ENCODE measurements around the gene CCP110. TPM values are rescaled to one million over a fixed set of nuclear protein-coding genes. Genes with fewer than 3 reads are reported as not detected.

Gene CCP110
- total RNA-seq, 1 experiment from 2014 or later: 5.4 TPM

- DNase-seq (no peak), ATAC-seq (no peak)
- Histone ChIP-seq H3K9ac (ENCODE audit: low read length) (no peak overlapping the region), H4K20me1 (ENCODE audit: low read length) (no peaks in the 10 kb centered on the region), H3K79me2 (ENCODE audit: low read length) (no peaks in the 10 kb centered on the region), H3K27ac (ENCODE audit: low read length) (no peak overlapping the region), H3F3A (ENCODE audit: low read length, unreplicated experiment) (no peaks in the 10 kb centered on the region), H2AFZ (ENCODE audit: low read length) (no peak overlapping the region), H3K27me3 (ENCODE audit: low read length) (no peaks in the 10 kb centered on the region), H3K4me1 (ENCODE audit: insufficient read depth, low read length) (no peaks in the 10 kb centered on the region), H3K4me3 (ENCODE audit: low read length) (no peak overlapping the region), H3K4me2 (ENCODE audit: low read length) (no peak overlapping the region), H3K9me3 (ENCODE audit: low read length) (no peaks in the 10 kb centered on the region), H3K9me2 (replicated peaks; ENCODE audit: low read length) (no peaks in the 10 kb centered on the region), H3K36me3 (ENCODE audit: low read depth, low read length) (peaks cover 11% of the 10 kb centered on the region; the same call in 1 of the 2 replicates)
- ChIA-PET POLR2A (ENCODE audit: unreplicated experiment) (no interaction called here), CTCF (no interaction called here)
- no peak for TF ChIP-seq EZH2phosphoT487 (IDR thresholded peaks at IDR 0.05; ENCODE audit: borderline replicate concordance, low read length)
- intact Hi-C loops (cut with micrococcal nuclease): no loop called here
- no TSS peak for BruUV-seq (replicated peaks)
Measured at GRCh38 chr16:19497176-19497575, 26.6 kb upstream of the CCP110 start.

- ChIA-PET POLR2A (ENCODE audit: unreplicated experiment) (no interaction called here), CTCF (no interaction called here)
- no peaks in the 10 kb centered on the region for H3K79me2 ChIP-seq (ENCODE audit: low read length)
- H3K9me2 ChIP-seq (replicated peaks; ENCODE audit: low read length): no peaks in the 10 kb centered on the region
- intact Hi-C loops (cut with micrococcal nuclease): no loop called here
- H3K4me2 ChIP-seq (ENCODE audit: low read length): no peak overlapping the region
- H3K9ac ChIP-seq (ENCODE audit: low read length): no peak overlapping the region
- H3F3A ChIP-seq (ENCODE audit: low read length, unreplicated experiment): no peaks in the 10 kb centered on the region
- TF ChIP-seq EZH2phosphoT487 (IDR thresholded peaks at IDR 0.05; ENCODE audit: borderline replicate concordance, low read length): no peak
- TF ChIP-seq CTCF (conservative IDR thresholded peaks at IDR 0.05; ENCODE audit: low read depth, low read length): no peak
- TF ChIP-seq EZH2 (IDR thresholded peaks at IDR 0.05; ENCODE audit: low read length, unreplicated experiment): no peak
- H3K27me3 ChIP-seq (ENCODE audit: low read length): no peaks in the 10 kb centered on the region
- no peak overlapping the region for H3K4me3 ChIP-seq (ENCODE audit: low read length)
- H3K4me1 ChIP-seq (ENCODE audit: insufficient read depth, low read length): no peaks in the 10 kb centered on the region
- no peak for ATAC-seq
- H3K36me3 ChIP-seq (ENCODE audit: low read depth, low read length): peaks cover 21% of the 10 kb centered on the region; the same call in 1 of the 2 replicates
- no peaks in the 10 kb centered on the region for H4K20me1 ChIP-seq (ENCODE audit: low read length)
- no TSS peak for BruUV-seq (replicated peaks)
- no peak overlapping the region for H2AFZ ChIP-seq (ENCODE audit: low read length)
- H3K27ac ChIP-seq (ENCODE audit: low read length): no peak overlapping the region
- H3K9me3 ChIP-seq (ENCODE audit: low read length): no peaks in the 10 kb centered on the region
- DNase-seq: peak; percentile 34
Measured at GRCh38 chr16:19499006-19499405, 24.7 kb upstream of the CCP110 start.

- Histone ChIP-seq H4K20me1 (ENCODE audit: low read length) (no peaks in the 10 kb centered on the region), H3K27ac (ENCODE audit: low read length) (no peak overlapping the region), H3K27me3 (ENCODE audit: low read length) (no peaks in the 10 kb centered on the region), H3K9me2 (replicated peaks; ENCODE audit: low read length) (no peaks in the 10 kb centered on the region), H3K79me2 (ENCODE audit: low read length) (no peaks in the 10 kb centered on the region), H3K9ac (ENCODE audit: low read length) (no peak overlapping the region), H3K4me1 (ENCODE audit: insufficient read depth, low read length) (0 out of 2 replicates have a peak, but pooled peaks cover 3% of the 10 kb centered on the region), H3K4me2 (ENCODE audit: low read length) (no peak overlapping the region), H3K36me3 (ENCODE audit: low read depth, low read length) (peaks cover 26% of the 10 kb centered on the region; the same call in 1 of the 2 replicates), H3F3A (ENCODE audit: low read length, unreplicated experiment) (no peaks in the 10 kb centered on the region), H3K4me3 (ENCODE audit: low read length) (no peak overlapping the region), H3K9me3 (ENCODE audit: low read length) (no peaks in the 10 kb centered on the region), H2AFZ (ENCODE audit: low read length) (no peak overlapping the region)
- DNase-seq: no peak
- BruUV-seq (replicated peaks): no TSS peak
- TF ChIP-seq CTCF (conservative IDR thresholded peaks at IDR 0.05; ENCODE audit: low read depth, low read length) (no peak), EZH2 (IDR thresholded peaks at IDR 0.05; ENCODE audit: low read length, unreplicated experiment) (no peak), EZH2phosphoT487 (IDR thresholded peaks at IDR 0.05; ENCODE audit: borderline replicate concordance, low read length) (no peak)
- intact Hi-C loops (cut with micrococcal nuclease): no loop called here
- no peak for ATAC-seq
- ChIA-PET CTCF (no interaction called here), POLR2A (ENCODE audit: unreplicated experiment) (no interaction called here)
Measured at GRCh38 chr16:19499481-19499880, 24.3 kb upstream of the CCP110 start.
